ENCODE results near the gene ZNF384. TPM values are rescaled to one million over a fixed set of nuclear protein-coding genes. Genes with fewer than 3 reads are reported as not detected.

ZNF384 gene
- total RNA-seq, 1 experiment from 2014 or later: 63.8 TPM

- Mint-ChIP-seq H3K9me3 (no peaks in the 10 kb centered on the region), H3K4me3 (no peak overlapping the region), H3K27me3 (ENCODE audit: low read depth) (no peaks in the 10 kb centered on the region), H3K27ac (peak overlapping the region; percentile 88), H3K36me3 (peaks cover 8% of the 10 kb centered on the region), H3K4me1 (peaks cover 8% of the 10 kb centered on the region)
- DNase-seq (ENCODE audit: low spot score) (peak; percentile 59), ATAC-seq (peak; percentile 98)
- ChIA-PET POLR2A (interaction anchor here (1.0 kb wide), 1 partner anchor 11 kb away, joined by 3 read pairs; the partner anchor contains the start of gene COPS7A), CTCF (interaction anchor here (0.9 to 1.9 kb wide), 4 partner anchors 12 to 90 kb away, joined by 3 to 7 read pairs (median 4); partner anchors contain the start of gene COPS7A)
- TF ChIP-seq, protein P1, sequence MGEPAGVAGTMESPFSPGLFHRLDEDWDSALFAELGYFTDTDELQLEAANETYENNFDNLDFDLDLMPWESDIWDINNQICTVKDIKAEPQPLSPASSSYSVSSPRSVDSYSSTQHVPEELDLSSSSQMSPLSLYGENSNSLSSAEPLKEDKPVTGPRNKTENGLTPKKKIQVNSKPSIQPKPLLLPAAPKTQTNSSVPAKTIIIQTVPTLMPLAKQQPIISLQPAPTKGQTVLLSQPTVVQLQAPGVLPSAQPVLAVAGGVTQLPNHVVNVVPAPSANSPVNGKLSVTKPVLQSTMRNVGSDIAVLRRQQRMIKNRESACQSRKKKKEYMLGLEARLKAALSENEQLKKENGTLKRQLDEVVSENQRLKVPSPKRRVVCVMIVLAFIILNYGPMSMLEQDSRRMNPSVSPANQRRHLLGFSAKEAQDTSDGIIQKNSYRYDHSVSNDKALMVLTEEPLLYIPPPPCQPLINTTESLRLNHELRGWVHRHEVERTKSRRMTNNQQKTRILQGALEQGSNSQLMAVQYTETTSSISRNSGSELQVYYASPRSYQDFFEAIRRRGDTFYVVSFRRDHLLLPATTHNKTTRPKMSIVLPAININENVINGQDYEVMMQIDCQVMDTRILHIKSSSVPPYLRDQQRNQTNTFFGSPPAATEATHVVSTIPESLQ (CRISPR knock-in tag; IDR thresholded peaks at IDR 0.05): no peak
- TF ChIP-seq, protein P2, sequence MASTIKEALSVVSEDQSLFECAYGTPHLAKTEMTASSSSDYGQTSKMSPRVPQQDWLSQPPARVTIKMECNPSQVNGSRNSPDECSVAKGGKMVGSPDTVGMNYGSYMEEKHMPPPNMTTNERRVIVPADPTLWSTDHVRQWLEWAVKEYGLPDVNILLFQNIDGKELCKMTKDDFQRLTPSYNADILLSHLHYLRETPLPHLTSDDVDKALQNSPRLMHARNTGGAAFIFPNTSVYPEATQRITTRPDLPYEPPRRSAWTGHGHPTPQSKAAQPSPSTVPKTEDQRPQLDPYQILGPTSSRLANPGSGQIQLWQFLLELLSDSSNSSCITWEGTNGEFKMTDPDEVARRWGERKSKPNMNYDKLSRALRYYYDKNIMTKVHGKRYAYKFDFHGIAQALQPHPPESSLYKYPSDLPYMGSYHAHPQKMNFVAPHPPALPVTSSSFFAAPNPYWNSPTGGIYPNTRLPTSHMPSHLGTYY (CRISPR knock-in tag; IDR thresholded peaks at IDR 0.05): no peak
- TF ChIP-seq, protein P3, sequence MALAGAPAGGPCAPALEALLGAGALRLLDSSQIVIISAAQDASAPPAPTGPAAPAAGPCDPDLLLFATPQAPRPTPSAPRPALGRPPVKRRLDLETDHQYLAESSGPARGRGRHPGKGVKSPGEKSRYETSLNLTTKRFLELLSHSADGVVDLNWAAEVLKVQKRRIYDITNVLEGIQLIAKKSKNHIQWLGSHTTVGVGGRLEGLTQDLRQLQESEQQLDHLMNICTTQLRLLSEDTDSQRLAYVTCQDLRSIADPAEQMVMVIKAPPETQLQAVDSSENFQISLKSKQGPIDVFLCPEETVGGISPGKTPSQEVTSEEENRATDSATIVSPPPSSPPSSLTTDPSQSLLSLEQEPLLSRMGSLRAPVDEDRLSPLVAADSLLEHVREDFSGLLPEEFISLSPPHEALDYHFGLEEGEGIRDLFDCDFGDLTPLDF (CRISPR knock-in tag; IDR thresholded peaks at IDR 0.05): no peak
- TF ChIP-seq ATF2 (CRISPR knock-in tag; IDR thresholded peaks at IDR 0.05; ENCODE audit: borderline replicate concordance, low read depth) (no peak), NR1H2 (CRISPR knock-in tag; IDR thresholded peaks at IDR 0.05) (no peak), IRF2 (CRISPR knock-in tag; IDR thresholded peaks at IDR 0.05; ENCODE audit: borderline replicate concordance, low read depth) (no peak), SMAD4 (CRISPR knock-in tag; IDR thresholded peaks at IDR 0.05) (no peak), GABPB1 (CRISPR knock-in tag; IDR thresholded peaks at IDR 0.05) (no peak), FOXP1 (CRISPR knock-in tag; IDR thresholded peaks at IDR 0.05; ENCODE audit: borderline replicate concordance) (no peak), HMGA2 (CRISPR knock-in tag; IDR thresholded peaks at IDR 0.05) (no peak), SOX15 (CRISPR knock-in tag; IDR thresholded peaks at IDR 0.05) (no peak), ETV6 (CRISPR knock-in tag; IDR thresholded peaks at IDR 0.05) (no peak)
- TF ChIP-seq, protein P4, sequence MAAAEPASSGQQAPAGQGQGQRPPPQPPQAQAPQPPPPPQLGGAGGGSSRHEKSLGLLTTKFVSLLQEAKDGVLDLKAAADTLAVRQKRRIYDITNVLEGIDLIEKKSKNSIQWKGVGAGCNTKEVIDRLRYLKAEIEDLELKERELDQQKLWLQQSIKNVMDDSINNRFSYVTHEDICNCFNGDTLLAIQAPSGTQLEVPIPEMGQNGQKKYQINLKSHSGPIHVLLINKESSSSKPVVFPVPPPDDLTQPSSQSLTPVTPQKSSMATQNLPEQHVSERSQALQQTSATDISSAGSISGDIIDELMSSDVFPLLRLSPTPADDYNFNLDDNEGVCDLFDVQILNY (CRISPR knock-in tag; IDR thresholded peaks at IDR 0.05): no peak
- TF ChIP-seq, protein P5, sequence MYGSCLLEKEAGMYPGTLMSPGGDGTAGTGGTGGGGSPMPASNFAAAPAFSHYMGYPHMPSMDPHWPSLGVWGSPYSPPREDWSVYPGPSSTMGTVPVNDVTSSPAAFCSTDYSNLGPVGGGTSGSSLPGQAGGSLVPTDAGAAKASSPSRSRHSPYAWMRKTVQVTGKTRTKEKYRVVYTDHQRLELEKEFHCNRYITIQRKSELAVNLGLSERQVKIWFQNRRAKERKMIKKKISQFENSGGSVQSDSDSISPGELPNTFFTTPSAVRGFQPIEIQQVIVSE (CRISPR knock-in tag; IDR thresholded peaks at IDR 0.05; ENCODE audit: borderline replicate concordance): no peak
- TF ChIP-seq, protein P6, sequence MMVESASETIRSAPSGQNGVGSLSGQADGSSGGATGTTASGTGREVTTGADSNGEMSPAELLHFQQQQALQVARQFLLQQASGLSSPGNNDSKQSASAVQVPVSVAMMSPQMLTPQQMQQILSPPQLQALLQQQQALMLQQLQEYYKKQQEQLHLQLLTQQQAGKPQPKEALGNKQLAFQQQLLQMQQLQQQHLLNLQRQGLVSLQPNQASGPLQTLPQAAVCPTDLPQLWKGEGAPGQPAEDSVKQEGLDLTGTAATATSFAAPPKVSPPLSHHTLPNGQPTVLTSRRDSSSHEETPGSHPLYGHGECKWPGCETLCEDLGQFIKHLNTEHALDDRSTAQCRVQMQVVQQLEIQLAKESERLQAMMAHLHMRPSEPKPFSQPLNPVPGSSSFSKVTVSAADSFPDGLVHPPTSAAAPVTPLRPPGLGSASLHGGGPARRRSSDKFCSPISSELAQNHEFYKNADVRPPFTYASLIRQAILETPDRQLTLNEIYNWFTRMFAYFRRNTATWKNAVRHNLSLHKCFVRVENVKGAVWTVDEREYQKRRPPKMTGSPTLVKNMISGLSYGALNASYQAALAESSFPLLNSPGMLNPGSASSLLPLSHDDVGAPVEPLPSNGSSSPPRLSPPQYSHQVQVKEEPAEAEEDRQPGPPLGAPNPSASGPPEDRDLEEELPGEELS (CRISPR knock-in tag; IDR thresholded peaks at IDR 0.05): no peak
- TF ChIP-seq, protein P7, sequence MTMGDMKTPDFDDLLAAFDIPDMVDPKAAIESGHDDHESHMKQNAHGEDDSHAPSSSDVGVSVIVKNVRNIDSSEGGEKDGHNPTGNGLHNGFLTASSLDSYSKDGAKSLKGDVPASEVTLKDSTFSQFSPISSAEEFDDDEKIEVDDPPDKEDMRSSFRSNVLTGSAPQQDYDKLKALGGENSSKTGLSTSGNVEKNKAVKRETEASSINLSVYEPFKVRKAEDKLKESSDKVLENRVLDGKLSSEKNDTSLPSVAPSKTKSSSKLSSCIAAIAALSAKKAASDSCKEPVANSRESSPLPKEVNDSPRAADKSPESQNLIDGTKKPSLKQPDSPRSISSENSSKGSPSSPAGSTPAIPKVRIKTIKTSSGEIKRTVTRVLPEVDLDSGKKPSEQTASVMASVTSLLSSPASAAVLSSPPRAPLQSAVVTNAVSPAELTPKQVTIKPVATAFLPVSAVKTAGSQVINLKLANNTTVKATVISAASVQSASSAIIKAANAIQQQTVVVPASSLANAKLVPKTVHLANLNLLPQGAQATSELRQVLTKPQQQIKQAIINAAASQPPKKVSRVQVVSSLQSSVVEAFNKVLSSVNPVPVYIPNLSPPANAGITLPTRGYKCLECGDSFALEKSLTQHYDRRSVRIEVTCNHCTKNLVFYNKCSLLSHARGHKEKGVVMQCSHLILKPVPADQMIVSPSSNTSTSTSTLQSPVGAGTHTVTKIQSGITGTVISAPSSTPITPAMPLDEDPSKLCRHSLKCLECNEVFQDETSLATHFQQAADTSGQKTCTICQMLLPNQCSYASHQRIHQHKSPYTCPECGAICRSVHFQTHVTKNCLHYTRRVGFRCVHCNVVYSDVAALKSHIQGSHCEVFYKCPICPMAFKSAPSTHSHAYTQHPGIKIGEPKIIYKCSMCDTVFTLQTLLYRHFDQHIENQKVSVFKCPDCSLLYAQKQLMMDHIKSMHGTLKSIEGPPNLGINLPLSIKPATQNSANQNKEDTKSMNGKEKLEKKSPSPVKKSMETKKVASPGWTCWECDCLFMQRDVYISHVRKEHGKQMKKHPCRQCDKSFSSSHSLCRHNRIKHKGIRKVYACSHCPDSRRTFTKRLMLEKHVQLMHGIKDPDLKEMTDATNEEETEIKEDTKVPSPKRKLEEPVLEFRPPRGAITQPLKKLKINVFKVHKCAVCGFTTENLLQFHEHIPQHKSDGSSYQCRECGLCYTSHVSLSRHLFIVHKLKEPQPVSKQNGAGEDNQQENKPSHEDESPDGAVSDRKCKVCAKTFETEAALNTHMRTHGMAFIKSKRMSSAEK (CRISPR knock-in tag; IDR thresholded peaks at IDR 0.05; ENCODE audit: borderline replicate concordance): no peak
- TF ChIP-seq, protein P8, sequence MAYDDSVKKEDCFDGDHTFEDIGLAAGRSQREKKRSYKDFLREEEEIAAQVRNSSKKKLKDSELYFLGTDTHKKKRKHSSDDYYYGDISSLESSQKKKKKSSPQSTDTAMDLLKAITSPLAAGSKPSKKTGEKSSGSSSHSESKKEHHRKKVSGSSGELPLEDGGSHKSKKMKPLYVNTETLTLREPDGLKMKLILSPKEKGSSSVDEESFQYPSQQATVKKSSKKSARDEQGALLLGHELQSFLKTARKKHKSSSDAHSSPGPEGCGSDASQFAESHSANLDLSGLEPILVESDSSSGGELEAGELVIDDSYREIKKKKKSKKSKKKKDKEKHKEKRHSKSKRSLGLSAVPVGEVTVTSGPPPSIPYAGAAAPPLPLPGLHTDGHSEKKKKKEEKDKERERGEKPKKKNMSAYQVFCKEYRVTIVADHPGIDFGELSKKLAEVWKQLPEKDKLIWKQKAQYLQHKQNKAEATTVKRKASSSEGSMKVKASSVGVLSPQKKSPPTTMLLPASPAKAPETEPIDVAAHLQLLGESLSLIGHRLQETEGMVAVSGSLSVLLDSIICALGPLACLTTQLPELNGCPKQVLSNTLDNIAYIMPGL (CRISPR knock-in tag; IDR thresholded peaks at IDR 0.05): no peak
These were observed 46.4 kb upstream of the ZNF384 start for GRCh38 chr12:6735448-6736191.
